Activated CD4-positive, alpha-beta T cell treated with anti-CD3 and anti-CD28 coated beads, Interleukin-2, Interleukin-6, amounts not matched to agents 100 ng/mL and 50 ng/mL, durations not matched to agents 16 hours and 8 hours (primary cell): ENCODE measurements around the gene LYSMD3.

ENCODE experiments used
- DNase-seq: peaks from one replicate; pipeline ENCODE4 v3.0.0-alpha.2; 2020

LYSMD3 gene

DNA sequence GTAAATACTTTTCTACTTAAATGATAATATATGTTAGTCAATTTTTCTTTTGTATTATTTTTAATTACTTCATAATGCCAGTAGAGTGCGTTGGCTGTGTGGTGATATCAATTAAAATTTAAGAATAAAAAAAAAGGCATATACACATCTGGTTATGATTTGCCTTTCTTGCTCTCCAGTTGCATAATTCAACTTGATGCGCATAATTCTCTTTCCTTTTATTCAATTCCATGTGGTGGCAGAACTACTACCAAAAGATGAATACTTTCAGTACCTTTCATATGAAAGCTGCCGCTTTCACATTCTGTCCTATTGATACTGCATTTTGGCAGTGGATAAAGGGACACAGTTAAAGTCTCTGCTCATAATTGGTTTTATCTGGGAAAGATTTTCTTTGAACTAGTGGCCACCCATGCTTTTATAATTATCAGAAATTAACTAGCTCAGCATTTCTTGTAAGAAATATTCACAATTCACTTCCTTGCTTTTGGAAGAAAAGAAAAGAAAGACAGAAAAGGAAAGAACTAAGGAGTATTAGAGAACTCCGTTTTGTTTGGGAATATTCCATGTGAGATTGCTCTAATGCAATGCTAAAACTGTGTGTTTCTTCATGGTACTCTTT is 16.9 kb upstream of the LYSMD3 start:
- no peak for DNase-seq

DNA sequence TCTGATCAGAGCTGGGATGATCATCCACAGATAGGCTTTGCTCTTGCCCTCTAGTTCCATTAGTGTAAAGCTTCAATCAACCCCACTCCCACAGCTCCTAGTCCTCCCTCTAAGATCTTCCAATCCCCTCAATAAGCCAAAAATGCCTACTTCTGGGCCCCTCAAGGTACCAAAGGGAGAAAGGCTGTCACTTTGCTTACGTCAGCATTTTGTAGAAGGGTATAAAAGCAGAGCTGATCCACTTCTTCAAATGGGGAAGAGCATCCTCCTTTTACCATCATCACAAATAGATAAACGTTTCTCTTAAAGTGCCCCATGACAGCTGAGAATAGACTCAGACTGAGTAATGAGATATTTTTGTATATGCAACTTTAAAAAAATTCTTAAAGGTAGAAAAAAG is 16.1 kb upstream of the LYSMD3 start:
- no peak for DNase-seq

DNA sequence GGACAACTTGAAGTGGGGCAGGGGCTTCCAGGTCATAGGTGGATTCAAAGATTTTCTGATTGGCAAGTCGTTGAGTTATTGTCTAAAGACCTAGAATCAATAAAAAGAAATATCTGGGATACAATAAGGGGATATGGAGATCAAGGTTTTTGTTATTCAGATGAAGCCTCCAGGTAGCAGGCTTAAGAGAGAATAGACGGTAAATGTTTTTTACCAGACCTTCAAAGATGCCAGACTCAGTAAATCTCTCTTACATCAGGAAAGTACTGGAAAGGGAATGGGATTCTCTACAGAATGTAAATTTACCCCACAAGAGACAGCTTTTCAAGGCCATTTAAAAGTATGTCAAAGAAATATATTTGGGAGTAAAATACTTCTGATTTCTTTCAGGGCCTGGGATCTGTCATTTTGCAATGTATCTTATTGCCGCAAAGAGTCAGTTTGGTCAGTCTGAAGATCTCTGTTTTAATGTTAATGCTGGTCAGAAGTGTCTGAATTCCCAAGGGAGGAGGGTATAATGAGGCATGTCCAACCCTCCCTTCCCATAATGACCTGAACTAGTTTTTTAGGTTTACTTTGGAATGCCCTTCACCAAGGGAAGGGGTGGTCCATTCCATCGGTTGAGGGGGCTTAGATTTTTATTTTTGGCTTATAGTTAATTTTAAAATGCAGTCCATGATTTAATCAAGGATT is 13.6 kb upstream of the LYSMD3 start:
- no peak for DNase-seq

DNA sequence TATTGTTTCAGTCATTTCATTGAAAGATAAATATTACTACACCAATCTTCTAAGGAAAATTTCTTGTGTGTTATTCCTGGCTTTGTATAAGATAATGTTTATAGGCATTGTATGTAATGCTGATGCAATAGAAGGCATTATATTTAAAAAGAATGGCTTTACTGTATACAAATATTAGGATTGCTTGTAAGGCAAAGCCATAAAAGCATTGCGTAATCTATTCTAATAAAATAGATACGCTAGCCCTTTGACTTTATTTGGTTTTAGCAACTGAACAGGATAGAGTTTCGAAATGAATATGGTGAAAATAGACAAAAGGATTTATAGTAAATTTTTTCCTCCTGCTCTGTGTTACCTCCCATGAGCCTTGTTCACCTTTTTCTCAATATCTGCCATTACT is 5.5 kb upstream of the LYSMD3 start:
- DNase-seq, result no peak

DNA sequence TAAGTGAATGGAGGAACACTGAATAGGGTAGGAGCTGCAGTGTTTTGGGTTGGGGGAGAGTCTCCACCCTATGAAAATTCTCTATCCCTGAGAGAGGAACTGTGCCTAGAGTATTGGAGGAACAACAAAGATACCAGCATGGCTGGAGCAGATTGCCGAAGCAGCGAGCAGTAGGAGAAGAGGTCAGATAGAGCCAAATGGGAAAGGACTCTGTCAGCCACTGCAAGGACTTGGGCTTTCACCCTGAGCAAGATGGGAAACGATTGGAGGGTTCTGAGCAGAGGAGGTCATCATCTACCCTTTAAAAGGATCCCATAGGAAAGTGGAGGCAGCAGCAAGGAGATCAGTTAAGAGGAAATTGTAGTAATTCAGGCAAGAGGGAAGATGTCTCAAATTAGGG is 4.4 kb upstream of the LYSMD3 start:
- no peak for DNase-seq

DNA sequence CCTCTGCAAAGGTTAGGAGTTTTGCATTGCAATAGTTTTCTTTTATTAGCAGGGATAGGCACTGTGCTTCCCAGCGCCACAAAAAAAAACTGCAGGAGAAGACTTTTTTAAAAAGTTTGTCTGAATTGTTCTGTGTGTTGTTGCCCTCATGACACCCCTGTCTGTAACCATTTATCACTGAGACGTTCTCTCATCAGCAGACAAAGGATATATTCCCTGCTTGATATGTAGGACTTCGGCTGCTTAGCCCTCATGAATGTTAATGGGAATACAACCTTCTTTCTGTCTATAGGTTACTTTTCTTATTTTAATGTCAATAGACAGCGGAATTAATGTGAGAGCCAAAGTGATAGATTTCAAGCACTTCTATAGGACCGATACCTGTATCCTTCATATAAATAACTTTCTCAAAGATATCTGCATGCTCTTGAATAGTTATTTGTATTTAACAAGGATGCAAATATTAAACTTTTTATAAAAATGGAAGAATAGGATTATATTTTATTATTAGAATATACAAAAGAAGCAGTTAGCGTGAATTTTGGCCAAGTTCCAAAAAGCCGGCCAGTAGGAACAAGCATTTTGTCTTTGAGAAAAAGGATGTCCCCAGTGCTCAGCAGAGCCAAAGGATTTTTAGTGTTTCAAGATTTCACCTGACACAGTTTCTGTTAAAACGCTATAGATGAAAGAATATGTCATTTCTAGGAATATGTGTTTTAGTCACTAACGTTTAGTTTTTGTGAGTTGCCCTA is 1.5 kb upstream of the LYSMD3 start:
- DNase-seq, result no peak

DNA sequence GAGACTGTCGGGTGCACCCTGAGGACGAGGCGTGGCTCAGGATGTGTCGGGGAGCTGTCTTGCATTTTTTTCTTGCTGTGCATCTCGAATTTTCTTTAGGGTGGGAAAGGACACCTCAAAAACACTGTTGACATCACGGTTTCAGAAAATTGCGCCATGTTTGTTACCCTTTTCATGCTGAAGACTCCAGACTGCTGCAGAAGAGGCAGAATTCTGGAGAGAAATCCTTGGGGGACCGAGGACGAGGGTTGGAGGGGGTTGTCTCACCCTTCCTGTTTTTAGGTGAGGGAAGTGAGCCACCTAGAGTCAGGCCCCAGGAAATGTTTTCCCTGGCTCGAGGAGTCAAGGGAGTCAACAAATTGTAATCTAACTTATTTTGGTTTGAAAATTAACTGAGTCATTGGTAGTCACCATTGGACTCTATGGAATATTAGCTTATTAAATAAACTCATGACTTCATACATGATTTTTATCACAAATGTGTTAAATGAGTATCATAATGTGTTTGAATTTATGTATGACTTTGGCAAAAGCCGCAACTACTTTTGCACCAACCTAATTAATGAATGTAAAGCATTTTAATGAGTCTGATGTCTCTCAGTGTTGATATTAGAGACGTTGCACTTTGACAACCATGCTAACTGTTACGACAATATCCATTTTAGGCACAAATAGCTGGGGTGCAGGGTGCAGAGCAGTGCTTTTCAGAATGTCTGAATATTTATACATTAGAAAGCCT is 724 bp upstream of the LYSMD3 start:
- peak; percentile 74 for DNase-seq

DNA sequence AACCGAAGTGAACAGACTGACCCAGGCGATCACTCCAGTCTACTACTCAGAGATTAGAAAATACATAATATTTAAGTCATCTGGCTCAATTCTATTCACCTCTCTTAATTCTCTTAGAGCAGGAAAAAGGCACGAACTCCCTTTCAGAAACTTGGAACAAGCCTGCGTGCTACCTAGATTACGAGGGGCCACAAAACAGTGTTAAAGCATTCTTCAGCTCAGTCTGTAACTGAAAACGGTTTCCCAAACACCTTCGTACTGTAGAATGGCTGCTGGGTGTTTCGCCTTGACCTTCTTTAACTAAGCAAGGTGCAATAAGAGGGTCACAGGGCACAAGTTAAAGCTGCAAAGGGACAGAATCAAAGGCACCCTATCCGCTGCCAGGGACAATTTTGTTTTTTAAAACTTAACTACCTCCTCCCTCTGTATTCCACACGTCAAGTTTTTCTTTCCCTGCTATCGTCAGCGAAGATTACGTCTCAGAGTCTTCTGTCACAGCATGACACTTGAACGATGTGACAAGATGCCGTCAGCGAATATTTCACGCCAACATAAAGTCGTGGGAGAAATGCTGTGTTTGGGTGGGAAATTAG is 687 bp downstream of the LYSMD3 start:
- no peak for DNase-seq

DNA sequence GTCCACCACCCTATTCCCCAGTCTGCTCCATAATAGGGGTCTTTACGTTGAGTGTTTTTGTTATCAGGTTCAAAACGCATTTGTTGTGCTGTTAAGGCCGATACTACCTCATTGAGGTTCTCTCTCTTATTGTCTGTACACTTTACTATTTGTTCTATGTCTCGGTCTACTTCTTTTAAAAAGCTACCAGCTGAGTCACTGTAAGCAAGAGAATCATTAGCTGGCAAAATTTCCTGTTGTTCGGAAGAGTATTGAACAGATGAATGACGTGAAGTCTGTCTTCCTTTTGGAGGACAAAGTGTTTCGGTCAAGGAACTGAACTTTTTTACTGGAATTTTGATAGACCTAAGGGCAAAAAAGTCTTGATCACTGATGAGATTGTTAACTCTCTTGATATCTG is 10.3 kb downstream of the LYSMD3 start:
- no peak for DNase-seq

DNA sequence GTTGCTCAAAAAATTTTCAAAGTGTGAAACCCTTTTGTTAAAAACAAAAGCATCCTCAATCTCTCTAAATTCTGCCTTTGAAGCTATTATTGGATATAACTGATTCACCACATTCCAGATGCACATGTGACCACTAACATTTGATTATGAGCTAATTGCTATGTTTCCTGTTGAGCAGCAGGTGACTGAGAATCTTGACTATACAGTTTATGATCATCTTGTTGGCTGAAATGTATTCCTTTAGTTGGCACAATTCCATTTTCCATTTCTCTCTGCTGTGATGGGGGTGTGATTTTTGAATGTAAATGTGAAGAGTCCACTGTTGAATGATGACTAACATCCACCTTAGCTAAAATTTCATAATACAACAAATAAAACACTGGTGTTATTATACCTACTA is 10.7 kb downstream of the LYSMD3 start:
- DNase-seq, result no peak

DNA sequence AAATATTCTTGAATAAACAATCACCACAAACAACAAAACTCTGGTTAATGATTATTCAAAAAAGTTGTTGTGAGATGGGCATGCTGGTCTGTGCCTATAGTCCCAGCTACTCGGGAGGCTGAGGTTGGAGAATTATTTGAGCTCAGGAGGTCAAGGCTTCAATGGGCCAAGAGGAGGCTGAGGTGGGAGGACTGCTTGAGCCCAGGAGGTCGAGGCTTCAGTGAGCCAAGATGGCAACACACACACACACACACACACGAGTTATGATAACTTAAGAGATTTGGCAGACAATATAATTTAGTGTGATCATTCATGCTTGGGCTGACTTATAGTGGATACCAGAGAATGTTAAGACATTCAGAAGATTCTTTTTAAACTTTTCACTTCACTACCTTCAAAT is 14.9 kb downstream of the LYSMD3 start:
- no peak for DNase-seq

DNA sequence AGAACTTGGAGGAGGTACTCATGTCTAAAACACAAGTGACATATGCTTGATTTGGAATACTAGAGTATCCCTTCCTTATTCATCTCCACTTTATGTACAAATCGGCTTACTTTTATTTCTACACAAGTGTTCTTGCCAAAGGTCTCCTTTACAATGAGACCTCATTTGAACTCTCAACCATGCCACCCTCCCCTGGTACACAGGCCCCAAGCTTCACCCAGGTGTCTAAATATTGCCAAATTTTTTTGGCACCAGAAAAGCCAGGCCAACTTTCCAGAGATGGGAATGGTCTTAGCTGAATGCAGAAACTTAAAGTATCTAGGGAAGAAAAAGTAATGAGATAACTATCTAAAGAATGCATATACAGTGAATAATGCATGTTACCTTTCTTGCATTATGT is 18.9 kb downstream of the LYSMD3 start:
- DNase-seq, result no peak

DNA sequence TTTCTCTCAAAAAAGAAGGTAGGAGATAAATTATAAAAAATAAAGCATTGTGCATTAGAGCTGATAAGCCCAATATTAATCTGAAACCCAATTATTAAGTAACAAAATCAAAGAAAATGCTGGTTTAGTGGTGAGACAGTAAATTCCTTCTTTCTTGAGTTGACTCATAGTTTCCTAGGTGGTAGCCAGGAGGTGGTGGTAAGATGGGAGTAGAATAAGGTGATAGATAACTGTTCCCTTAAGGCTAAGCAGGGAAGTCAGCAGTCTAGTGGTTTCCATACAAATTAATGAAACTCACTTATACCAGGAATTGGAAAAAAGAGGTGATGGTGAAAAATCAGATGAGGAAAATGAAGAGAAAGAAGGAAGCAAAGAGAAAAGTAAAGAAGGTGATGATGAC is 23.2 kb downstream of the LYSMD3 start:
- no peak for DNase-seq

DNA sequence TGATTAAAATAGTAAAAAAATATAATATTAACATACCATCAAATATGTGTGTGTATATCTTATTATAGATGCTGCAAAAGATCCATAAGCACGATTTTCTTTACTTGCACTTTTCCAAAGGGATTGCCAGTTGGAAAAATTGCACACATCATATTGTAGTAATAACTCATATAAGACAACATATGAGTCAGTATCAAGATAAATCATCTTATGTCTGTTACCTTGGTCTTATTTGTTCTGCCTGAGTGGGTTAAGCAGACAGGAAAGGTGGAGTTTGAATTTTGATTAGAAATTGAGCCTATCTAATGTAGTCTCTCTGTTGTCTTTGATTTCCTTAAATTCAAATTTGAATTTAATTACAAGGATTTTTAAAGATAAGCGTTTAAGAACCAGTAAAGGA is 24.6 kb downstream of the LYSMD3 start:
- DNase-seq, result no peak

DNA sequence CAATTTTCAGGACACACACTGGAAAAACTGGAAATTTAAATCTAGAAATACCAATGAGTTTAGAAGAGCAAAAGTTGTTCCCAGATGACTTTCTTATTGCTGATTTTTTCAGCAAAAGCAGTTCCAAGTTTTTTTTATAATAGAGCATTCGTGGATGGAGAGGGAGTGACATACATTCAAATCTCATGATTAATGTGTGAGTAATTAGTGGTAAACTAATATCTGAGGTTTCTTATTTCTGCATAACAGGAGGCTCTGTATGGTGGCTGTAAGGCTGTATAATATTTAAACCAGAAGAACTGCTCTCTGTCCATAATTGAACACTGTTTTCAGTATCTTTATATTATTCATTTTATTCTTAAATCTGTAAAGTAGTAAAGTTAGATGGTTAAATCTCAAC is 25.8 kb downstream of the LYSMD3 start:
- DNase-seq, result no peak

DNA sequence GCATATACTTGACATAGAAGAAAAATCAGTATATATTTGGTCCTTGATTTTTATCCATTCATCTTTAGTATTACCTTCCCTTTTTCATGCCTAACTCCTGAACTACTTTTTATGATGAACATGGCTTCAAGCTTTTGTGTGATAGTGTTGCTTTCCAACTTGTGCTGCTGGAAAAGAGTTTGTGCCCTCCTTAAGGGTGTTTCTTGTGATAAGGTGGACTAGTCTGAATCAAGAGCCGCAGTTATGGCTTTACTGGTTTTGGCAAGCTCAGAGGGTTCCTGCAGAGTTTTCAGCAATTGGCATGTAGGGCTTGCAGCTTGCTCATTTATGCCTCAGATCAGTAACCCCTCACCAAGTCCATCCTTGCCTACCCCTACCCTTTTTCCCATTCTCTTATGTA is 34.2 kb downstream of the LYSMD3 start:
- DNase-seq, result no peak

DNA sequence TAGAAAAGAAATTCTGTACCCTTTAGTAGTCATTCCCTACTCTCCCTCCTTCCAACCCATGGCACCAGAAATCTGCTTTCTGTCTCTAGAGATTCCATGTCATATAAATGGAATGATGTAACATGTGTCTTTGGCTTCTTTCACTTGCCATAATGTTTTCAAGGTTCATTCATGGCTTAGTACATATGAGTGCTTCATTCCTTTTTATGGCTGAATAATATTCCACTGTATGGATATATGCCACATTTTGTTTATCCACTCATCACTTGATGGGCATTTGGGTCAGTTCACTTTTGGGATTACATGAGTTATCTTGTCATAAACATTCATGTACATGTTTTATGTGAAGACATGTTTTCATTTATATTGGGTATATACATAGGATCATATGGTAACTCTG is 35.3 kb downstream of the LYSMD3 start:
- DNase-seq, result no peak

DNA sequence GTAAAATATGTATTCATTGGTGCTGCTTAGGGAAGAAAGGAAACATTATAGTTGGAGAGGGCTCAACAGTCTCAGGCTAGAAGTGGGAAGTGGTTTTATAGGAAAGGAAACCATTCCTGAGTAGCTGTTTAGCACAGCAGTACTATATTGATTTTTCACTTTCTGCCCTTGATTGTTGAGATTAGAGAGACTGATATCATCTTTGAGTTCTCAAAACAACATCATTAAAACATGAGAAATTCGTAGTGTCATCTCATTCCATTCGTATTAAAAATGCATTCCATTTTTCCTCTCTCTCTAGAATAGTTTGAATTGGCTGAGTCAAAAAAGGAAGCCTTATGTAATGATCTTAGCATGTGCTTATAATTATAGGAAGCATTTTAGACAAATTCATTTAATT is 40.6 kb downstream of the LYSMD3 start:
- no peak for DNase-seq

DNA sequence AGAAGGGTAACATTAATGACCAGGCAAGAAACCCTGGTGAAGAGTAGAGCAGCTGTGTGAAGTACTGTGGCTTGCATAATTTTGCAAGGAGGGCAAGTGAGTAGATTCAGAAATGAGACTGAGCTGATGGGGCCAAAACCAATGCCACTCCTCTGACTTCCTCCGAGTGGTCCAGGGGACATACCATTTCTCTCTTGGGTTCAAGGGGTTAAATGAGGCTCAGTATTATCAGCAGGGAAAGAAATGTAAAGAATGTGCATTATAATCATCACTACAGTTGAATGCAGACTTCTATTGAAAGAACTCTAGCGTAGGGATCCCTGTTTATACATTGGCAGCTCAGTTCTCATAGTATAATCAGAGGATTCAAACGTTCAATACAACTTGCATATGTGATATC is 44.8 kb downstream of the LYSMD3 start:
- no peak for DNase-seq

DNA sequence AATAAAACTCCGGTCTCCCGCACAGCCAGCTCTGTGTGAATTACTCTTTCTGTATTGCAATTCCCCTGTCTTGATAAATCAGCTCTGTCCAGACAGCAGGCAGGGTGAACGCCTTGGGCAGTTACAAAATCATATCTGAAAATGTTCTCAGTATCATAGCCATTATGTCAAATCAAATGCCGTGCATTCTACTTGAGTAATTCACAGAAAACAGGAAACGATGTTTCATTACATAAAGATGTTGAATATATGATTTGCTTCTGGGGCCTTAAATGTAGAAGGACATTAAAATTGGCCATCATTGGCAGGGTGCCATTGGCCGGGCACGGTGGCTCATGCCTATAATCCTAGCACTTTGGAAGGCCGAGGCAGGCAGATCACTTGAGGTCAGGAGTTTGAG is 46.2 kb downstream of the LYSMD3 start:
- DNase-seq, result no peak

DNA sequence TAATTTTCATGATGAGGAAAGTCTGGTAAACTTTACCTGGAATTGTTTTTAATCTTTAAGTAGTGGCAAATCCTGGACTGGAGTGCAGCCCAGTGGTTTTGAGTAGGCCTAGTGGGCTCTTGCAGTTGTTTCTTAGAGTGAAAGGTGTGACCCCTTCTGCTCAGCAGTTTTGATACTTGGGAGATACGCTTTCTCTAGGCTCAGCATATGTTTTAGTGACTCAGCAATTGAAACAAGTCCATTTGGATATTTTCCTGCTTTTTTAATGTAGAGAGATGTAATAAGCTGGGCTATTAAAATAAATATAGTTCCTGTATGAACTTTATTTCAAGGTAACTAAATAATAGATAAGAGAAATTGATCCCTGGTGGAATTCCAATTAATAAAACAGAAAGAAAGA is 48.7 kb downstream of the LYSMD3 start:
- no peak for DNase-seq

DNA sequence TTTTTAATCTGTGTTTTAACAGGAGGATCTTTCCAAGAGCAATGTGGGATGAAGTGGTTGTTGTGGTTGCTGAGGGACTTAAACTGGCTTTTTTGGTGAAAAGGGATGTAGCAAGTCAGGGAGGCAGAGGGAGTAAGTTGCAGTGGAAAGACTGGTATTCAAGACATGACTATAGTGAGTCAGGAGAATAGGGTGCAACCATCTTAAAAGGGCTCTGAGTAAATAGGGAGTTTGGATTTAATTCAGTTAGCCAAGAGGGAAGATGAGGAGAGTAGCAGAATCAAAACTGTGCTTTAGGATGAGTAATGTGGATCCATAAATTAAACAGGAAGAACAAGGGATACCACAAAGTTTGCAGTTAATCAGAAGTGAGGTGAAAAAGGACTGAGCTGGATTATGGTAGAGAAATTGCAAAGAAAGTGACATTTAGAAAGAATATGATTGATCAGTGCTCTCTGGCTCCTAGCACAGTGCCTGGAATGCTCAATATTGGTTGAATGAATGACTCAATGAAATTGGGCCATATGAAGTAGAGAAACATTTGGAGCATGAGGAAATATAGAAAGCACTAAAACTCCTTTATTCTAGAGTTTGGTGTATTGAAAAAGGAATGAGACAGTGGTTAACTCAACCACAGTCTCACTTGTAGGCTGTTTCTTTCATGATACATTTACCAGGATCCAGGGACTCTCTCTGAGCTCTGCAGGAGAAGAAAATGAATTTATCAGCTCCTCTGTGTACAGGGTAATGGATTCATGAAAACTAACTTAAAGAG is 49.6 kb downstream of the LYSMD3 start:
- DNase-seq, result no peak
